ENCODE results near the gene MISP3. TPM values are rescaled to one million over a fixed set of nuclear protein-coding genes. Genes with fewer than 3 reads are reported as not detected.

Gene MISP3
- total RNA-seq: 0.30 and 1.2 TPM in 2 replicates

DNA sequence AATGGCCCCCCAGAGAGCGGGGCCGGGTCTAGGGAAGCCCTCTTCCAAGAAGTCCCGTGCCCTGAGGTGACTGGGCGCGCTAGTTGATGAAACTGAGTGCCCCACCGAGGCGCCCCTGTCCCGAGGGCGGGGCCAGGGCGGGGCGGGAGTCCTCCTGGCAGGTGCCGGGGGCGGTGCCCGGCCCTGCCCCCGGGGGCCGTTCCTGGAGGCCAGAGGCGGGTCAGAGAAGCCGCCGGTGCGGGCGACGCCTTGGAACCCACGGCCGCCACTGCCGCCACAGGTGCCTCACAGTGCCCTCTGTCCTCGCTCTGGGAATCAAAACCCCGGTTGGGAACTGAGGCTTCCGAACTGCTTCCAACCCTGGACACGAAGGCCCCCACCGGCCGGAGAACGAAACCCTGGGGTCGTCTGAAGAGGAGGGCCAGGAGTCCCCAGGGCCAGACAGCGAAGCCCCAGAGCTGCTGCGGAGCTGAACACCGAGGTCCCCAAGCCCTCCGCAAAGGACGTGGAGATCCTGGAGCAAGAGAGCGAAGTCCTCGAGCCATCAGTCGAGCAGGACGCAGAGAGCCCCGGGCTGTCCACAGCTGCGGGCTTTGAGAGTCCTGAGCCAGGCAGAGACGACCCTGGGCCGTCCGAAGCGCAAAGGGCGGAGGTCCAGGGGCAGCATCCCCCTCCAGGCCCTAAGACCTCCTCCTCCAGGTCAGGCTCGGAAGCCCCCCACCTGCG lies at the start of gene MISP3:
MISP3 (plus strand) TSS at position 252 of the 726 bp plus-strand sequence. CDS start 524 bp downstream, outside the sequence.

DNA sequence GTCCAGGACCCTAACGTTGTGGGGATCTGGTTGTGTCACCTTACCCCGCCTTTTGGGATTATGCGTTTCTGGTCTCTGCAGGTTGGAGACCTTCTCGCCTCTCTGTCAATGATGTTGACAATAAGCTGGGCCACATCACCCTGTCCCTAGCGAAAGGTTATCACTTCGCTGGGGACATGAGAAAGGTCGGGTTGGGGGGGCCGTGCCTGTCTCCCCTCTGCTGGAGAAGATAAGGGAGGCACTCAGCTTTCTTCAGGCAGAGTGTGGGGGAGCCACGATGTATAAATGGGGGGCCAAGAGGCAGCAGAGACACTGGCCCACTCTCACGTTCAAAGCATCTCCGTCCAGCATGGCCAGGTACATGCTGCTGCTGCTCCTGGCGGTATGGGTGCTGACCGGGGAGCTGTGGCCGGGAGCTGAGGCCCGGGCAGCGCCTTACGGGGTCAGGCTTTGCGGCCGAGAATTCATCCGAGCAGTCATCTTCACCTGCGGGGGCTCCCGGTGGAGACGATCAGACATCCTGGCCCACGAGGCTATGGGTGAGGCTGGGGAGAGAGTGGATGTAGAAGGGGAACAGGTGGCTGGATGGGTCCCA lies 44.6 kb upstream of the MISP3 start, which contains the start of gene RLN3:
RLN3 (plus strand) TSS at position 293 of the 595 bp plus-strand sequence; CDS start at position 350, 57 bp downstream.

DNA sequence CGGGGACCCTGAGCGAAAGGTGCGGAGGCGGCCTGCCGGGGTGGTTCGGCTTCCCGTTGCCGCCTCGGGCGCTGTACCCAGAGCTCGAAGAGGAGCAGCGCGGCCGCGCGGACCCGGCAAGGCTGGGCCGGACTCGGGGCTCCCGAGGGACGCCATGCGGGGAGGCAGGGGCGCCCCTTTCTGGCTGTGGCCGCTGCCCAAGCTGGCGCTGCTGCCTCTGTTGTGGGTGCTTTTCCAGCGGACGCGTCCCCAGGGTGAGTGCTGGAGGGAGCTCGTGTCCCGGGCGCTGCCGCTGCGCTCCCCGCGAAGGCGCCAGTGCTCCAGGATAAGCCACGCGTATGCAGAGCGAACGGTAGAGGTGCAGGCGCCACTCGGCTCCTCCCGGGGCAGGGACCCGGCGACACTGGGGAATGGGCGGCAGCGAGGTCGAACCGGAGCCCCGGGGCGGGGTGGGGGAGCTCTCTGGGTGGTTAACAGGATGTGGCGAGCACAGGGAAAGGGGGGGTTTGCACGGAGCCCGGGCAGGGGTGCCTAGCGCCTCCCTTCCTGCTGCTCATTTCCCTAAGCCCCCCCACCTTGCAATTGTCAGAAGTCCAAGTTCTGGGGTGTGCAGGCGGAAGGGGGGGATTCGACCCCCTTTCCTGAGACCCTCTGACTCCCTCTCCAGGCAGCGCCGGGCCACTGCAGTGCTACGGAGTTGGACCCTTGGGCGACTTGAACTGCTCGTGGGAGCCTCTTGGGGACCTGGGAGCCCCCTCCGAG lies 40.7 kb upstream of the MISP3 start, which contains the start of gene IL27RA:
IL27RA (plus strand) TSS at position 44 of the 762 bp plus-strand sequence; CDS start at position 155, 111 bp downstream.

DNA sequence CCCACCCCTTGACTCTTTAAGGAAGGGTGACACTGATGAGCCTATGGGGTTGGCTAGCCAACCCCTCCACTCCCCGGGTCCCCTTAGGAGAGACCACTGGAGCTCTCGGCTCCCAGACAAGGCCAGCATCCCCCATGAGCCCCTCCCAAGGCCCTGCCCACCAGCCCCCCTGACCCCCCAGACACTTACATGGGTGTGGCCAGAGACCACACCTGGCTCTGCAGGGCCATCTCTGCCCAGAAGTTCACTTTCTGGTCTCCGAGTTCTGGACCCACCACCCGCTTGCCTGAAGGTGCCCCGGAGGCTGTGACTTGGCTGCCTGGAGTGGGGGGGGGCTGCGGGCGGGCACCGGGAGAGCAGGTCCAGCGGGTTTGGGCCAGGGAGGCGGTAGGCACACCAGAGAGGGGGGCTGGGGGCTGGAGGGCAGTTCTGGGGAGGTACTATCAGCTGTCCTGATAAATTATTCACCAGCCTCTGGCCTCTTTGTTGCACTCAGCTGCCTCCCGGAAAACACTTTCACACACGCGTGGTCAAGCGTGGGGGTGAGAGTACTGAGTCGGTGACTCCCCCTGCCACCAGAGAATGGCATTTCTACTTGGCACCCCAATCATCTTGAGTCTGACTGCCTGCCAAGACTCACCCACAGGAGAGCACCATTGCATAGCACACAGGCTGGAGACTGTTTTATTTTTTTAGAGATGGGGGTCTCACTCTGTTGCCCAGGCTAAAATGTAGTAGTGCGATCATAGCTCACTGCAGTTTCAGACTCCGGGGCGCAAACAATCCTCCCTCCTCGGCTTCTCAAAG lies 10.6 kb upstream of the MISP3 start, which contains the start of gene PALM3:
PALM3 (minus strand) TSS at position 326 of the 807 bp plus-strand sequence; CDS start at position 230, 96 bp downstream.

DNA sequence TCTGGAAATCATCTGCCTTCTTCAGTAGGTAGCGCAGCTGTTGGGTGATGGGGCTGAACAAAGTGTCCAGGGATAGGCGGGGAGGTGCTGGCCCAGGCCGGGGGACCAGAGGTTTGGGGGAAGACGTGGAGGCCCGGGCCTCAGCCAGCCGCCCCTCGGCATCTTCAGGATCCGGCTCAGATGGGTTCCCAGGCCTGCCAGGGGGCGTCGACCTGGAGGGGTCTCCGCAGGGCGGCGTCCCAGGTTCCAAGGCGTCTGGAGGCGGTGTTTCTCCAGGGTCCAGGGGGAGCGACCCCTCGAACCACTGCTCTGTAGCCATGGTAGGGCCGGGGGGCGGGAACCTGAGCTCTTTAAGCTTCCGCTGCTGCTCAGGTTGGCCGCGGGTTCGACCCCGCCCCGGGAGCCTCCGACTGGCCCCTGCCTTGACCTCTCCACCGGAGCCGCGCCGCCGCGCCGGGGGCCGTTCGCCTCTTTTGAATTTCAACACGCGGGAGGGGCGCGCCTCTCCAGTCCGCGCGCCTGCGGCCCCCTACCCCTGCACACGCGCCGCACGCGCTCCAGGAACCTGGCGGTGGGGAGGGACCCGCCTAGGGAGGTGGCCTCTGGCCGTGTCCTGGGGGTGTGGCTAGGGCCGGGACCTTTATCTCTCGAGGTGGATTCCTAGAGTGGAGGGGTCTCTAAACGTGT lies 12.9 kb downstream of the MISP3 start, which contains the start of gene C19orf67:
C19orf67 (minus strand) TSS at position 475 of the 687 bp plus-strand sequence; CDS start at position 319, 156 bp downstream.

DNA sequence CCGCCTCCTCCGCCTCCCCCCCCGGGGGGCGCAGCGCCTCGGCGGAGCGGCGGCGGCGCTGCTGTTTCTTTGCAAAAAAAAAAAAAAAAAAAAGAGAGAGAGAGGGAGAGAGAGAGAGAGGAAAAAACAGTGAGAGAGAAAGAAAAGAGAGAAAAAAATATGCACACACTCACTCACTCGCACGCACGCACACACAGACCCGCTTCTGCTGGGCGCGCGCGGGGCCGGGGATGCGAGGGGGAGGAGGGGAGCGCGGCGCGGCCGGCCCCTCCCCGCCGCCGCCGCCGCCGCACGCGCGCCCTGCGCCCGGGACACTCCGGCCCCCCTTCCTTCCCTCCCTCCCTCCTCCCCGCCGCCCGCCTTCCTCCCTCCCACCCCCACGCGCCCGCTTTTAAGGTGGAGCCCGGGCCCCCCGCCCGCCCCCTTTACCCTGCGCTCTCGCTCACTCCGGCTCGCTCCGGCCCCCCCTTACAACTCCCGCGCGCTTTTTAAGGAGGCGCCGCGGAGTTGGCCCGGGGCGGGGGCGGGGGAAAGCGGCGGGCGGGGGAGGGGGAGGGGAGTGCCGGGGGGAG lies 18.0 kb downstream of the MISP3 start, which contains the start of gene SAMD1:
SAMD1 (minus strand) TSS at position 243 of the 572 bp plus-strand sequence.

DNA sequence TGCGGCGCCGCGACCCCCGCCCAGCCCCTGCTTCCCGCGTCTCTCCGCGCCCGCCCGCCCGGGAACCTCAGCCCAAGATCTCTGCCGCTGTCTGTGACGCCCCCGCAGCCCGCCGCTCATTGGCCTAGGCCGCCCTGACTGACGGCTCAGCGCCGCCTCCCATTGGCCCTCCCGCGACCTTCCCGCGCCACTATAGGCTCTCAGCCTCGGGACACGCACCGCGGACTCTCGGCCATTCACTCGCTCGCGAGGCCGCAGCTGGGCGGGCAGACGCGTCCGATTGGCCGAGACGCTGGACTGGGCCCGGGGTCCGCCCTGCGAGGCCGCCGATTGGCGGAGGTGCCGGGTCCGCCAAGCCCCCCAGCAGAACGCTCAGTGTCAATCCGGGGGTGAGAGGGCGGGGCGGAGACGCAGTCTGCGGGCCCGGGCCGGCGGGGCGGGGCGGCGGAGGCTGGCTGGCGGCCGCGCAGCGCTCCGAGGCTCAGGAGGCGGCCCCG lies 45.1 kb downstream of the MISP3 start, which contains the start of gene PRKACA:
PRKACA (minus strand) TSS at position 95 of the 497 bp plus-strand sequence. CDS start 215 bp downstream, outside the sequence.

Other genes starting within 250 kb of the MISP3 start
- not detected in 2 replicates for gene NANOS3, start 195.7 kb upstream of the MISP3 start, total RNA-seq
- gene BRME1, start 166.7 kb upstream of the MISP3 start, total RNA-seq: under 0.01 and 0.17 TPM in 2 replicates
- 16.5 and 17.8 TPM in 2 replicates for gene CC2D1A, start 166.6 kb upstream of the MISP3 start, total RNA-seq
- gene PODNL1, start 134.4 kb upstream of the MISP3 start, total RNA-seq: 1.7 and 1.9 TPM in 2 replicates
- gene DCAF15, start 120.3 kb upstream of the MISP3 start, total RNA-seq: 22.2 and 27.6 TPM in 2 replicates
- 4.5 and 5.0 TPM in 2 replicates for gene RFX1, start 66.5 kb upstream of the MISP3 start, total RNA-seq
- gene RLN3, start 44.6 kb upstream of the MISP3 start, total RNA-seq: not detected in 2 replicates
- 2.2 and 3.2 TPM in 2 replicates for gene IL27RA, start 41.0 kb upstream of the MISP3 start, total RNA-seq
- 0.15 and 0.17 TPM in 2 replicates for gene PALM3, start 10.7 kb upstream of the MISP3 start, total RNA-seq
- gene C19orf67, start 13.0 kb downstream of the MISP3 start, total RNA-seq: not detected in 2 replicates
- 31.4 and 33.9 TPM in 2 replicates for gene SAMD1, start 18.0 kb downstream of the MISP3 start, total RNA-seq
- 54.0 and 57.4 TPM in 2 replicates for gene PRKACA, start 45.0 kb downstream of the MISP3 start, total RNA-seq
- gene ASF1B, start 63.8 kb downstream of the MISP3 start, total RNA-seq: 53.6 and 56.5 TPM in 2 replicates
- gene ADGRL1, start 133.4 kb downstream of the MISP3 start, total RNA-seq: 0.84 and 0.89 TPM in 2 replicates